HG02973 (cell line): ENCODE measurements around the gene CBX4.

ENCODE experiments used
- ATAC-seq: cut with Tn5 transposase; IDR thresholded peaks from one replicate; pipeline ENCODE4 v1.9.1; 2021; ENCODE audit warnings: moderate library complexity; ENCODE audit not compliant: unreplicated experiment

Gene CBX4

DNA sequence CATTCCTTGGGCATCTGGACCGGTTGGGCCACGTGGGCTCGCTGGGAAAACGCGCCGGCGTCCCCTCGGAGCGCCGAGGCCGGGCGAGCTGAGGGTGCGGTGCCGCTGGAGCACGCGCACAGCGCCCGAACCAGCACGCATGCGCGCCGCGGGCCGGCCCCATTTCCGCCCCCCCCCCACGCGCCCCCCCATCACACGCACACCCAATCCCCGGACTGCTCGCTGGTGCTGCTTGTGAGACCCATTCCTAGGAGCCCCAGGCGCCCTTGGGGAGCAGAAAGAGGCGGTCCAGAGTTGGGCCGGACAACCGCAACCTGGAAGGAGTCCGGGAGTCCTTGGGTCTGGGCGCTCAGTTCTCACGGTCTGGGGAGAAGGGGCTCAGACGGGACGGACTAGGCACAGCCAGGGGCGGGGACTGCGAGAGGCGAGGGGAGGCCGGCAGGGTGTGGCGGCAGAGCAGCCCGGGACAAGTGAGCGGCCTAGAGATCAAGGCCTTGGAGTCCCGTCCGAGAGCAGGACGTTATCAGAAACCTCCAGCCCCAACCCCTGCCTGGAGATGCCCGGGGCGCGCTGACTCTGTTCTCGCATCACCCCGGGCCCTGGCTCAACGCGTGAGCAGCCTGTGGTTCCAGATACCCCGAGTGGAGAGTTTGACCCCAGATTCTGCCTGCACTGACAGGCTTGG is 36.4 kb downstream of the CBX4 start:
- ATAC-seq = no peak

DNA sequence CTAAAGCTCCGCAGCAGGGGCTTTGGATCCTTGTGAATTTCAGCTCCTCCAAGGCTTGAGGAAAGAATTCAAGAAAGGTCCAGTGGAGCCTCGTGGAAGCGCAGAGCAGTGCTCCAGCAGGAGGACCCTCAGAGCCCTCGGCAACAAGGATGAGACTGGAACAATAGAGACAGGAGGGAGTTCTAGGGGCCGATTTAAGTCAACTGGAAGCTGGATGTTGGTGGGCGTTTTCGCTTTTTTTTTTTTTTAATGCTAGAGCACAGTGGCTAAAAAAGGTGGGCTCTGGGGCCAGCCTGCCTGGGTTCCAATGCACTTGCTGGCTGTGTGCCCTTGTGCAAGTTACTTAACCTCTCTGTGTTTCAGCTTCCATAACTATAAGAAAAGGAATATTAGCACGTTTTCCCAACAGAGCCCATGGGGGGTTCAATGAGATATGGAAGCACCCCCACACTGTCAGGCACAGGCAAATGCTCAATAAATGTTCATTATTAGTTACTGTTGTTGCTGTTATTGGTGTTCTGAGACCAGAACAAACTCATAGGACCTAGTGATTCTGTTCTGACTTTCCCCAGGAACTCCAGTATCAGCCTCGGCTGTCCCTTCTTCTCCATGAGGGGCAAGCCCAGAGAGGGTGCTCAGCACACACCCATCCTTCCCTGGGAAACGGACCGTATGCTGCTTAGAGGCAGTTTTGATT is 37.1 kb downstream of the CBX4 start:
- no peak for ATAC-seq

DNA sequence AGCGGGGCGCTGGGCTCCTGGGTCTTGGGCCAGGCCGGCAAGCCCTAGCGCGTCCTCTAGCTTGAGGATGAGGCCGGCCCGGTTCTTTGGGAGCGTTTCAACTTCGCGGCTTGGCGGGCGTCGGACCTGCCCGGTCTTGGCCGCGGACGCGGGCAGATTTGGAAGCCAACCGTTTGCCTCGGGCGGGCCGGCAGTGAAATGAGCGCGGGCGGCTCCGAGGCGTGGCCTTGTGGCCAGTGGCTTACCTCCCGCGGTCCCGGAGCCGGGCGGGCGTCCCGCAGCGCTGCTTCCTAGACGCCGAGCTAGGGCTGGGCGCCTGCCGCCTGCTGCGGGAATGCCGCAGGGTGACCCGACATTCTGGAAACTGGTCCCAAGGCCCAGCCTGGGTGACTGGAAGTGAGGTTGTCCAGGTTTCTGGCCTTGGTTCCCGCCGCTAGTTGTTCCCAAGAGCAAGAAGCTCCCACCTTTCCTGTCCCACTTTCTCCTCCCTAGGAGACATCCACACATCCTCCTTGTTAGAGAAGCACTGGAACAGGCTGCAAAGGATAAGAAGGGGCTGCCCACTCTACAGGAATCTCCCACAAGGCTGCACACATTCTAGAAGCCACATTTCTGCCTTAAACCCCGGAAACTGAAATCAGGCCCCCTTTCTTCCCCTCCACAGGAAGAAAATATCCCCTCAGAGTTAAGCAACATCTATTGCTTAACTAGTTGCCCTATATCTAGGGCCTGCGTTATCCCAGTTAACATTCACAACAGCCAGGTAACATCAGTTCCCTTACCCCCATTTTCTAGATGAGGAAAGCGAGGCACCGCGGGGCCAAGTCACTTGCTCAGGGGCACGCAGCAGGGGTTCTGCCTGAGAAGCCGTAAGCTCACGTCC is 37.8 kb downstream of the CBX4 start:
- no peak for ATAC-seq

DNA sequence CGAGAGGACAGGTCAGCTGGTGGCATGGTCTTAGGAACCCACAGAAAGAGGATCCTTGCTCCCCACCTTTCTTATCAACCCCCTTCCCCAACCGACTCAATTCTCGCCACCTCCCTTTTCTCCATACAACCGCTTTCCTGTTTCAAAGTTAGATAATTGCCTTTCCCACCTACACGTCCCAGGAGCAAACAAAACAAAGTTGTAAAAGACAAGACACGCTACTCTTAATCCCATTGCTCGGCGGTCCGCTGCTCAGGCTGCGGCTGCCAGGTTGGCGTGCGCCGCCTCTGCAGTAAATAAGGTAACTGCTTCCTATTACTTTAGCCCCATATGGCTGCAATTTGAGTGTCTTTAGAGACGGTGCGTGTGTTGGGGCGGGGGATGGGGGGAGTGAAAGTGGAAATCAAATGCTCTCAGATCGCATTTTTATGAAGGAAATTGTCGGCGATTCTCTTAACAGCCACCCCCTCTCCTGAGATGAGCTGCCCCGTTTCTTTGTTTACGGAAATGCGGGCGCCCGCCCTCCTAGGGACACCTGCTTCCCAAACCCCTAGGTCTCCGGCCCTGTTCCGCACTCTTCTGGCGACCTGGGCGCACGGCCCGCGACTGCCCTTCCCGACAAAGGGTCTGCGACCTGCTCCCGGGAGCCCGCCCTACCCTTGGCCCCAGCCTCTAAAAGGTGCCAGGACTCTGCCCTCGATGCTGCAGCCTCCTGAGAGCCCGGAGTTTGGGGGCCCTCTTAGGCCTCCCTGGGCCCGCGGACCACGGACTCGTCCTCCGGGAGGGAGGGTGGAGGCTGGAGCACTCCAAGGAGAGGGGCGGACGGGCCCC is 38.7 kb downstream of the CBX4 start:
- no peak for ATAC-seq

DNA sequence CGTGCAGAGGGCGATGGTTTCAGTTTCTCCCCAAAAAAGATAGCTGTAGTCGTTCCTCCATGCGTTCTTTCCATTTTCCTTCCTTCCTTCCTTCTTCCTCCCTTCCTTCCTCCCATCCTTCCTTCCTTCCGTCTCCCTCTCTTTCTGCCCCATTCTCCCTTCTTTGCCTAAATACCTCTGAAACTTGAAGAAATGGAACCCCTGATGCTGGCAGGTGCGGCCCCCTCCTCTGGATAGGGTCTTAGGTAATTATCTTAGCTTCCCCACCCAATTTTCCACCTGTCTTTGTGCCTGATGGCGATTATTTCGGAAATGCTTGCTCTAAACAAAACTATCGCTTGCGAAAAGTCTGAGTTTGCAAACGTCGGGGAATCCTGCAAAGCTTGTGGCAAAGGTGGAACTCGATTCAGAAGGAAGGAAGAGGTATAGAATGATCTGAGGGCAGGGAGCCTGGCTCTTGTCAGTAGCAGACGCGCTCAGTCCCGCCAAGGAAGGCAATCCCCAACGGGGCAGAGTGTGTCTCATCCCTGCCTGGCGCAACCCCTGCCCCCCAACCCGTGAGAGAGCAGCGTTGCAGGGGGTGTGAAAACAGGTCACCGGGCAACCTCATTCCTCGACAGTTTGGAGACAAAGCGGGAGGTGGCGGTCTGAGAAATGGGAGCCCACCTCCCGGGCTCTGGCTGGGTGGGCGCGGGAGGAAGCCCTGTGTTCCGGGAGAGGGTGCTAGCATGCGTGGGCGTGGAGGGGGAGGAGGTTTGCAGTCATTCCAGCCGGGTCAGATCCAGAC is 39.5 kb downstream of the CBX4 start:
- no peak for ATAC-seq

DNA sequence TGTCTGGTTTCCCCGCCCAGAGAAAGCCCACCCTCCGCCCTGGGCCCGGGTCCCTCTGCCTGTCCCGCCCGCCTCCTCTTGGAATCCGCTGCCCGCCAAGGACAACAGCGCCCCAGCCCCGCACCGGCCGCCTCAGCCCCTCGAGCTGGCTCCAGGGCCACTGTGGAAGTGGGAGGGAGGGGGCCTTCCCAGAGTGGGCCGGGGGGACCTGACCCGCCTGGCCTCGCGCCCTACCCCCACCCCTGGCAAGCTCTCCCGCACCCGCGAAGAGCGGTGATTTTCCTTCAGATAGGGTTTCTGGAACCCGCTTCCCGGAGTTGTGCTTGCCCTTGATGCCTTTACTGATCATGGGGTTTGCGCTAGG is 40.1 kb downstream of the CBX4 start:
- ATAC-seq = no peak

DNA sequence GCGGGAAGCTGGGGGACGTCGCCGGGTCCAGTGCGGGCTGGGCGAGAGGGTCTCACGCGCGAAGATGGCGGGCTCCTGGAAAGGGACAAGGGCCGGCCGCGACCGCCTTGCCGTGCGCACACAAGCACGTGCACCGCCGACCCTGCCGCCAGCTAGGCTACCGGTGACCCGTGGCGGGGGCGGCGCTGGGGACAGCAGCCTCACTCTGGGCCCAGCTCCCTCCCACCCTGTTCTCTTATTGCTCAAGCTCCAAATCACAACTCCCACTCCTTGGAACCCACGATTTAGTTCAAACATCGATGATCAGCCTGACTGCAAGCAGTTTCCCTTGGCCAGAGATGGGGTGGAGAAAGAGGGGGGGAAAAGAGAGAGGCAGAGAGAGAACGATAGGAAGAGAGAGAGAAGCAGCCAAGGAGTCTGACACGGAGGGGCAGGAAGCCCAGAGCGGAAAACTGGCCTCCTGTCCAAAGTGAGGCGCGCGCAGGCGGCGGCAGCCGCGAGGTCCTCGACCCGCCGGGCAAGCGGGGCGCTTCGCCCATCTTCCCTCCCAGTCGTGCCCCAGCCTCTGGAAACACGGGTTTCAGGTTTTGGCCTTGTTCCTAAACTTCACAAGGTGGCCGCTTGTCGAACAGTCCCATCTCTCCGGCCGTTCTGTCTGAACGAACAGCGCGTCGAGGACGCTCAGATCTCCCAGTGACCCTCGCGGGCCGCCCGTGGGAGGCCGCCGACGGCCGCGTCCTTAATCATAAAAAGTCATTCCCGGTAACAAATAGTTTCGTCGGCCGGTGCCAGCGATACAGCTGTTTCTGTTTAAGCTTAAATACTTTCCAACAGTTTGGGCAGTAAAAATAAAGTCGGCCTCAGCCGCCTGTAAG is 40.7 kb downstream of the CBX4 start:
- ATAC-seq = no peak

DNA sequence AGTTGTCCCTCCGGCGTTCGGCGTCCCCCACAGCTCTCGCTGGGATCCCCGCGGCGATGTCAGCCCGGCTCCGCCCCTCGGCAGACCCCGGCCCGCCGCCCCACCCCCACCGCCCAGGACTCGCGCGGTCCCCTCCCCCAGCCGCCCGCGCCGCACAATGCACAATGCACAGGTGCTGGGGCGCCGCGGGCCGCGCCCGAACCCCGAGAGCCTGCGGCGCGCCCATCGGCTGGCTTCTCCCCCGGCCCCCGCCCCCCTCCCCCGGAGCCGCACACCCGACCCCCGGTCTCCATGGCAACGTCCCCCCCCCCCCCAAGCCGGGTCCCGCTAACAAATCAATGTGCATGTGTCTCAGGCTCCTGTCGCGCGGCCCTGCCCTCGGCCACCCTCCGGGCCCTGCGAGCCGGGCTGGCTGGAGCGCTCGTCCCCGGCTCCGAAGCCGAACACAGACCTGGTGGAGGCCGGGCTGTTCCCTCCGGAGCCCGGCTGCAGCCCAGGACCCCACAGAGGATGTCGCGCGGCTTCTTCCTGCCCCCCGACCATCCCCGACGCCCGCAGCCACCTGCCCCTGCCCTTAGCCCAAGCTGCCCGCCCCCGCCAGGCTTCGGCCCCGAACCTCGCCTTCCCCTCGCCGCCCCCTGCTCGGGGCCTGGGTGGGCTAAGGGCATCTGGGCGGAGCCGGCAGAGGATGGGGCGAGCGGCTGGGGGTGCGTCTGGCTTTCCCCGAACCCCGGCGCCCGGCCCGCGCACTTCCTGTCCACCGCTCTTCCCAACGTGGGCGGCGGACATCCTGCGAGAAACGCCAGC is 41.5 kb downstream of the CBX4 start:
- ATAC-seq = peak; percentile 7

DNA sequence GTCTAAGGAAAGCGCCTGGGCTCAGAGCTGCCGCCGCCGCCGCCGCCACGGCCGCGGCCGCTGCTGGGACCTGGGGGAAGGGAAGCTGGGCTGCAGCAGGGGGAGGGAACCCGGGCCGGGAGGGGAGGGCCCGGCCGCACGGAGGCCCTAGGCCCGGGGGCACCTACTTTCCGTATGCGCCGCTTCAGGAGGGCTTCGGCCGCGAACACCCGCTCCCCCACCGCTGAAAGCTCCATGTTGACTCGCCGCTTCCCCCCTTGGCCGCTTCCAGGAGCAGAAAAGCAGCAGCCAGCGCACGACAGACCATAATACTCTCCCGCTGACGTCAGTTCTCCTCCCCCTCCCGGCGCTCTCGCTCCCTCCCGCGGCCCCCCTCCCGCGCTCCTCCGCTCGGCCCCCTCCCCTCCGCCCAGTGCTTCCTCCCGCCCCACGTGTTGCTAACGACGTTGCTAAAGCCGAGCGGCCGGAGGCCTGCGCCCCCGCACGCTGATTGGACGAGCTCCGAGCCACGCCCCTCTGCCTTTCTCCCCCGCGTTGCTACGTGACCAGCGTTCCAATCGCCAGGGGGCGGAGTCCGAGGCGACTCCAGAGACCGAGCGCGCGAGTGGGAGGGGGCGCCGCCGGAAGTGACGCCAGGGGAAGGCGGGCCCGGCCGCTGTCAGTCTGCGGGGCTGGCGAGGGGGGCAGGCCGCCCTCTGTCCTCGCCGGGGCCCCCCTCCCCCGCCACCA is 42.3 kb downstream of the CBX4 start, which contains the start of gene CBX8:
CBX8 (minus strand) TSS at position 315 of the 729 bp plus-strand sequence; CDS start at position 236, 79 bp downstream.
- peak; percentile 87 for ATAC-seq

DNA sequence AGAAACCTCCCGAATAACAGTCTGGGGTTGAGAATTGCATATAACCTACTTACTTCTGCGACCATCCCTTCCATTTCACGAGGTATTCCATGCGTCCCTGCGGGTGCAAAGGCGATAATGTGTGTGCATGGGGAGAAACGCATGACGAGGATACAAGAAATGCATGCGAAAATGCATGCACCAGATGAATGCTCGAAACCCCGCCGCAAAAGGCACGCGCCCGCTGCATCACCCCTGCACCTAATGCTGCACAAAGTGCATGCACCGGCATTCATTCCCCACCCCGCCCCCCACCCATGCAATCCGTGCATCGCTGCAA is 42.8 kb downstream of the CBX4 start:
- no peak for ATAC-seq

DNA sequence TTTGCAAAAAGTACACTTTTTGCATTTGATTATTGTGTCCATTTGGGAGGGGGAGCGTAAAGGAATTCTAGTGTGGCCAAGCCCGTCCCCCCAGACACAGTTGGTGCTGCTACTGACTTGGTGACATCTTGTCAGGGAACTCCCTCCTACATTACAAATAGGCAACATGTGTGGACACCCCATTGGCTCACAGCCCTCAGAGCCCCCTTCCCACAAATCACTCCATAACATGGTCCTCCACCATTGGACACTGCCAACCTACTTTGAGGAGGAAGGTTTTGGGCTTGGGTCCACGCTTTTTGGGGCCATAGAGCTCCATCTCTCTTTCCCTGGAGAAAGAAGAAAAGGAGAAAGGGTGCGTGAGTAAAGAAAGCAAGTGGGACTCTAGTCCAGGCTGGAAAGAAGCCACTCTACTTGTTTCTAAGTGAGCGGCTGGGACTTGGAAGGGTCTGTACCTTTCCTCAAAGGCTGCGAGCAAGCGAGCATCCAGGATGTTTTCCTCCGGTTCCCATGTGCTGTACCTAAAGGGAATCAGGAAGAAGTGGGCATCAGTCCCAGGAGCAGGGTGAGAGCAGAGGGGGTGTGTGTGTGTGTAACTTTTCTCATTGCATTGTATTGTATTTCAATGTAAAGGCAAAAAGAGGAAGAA is 43.3 kb downstream of the CBX4 start:
- ATAC-seq = no peak

DNA sequence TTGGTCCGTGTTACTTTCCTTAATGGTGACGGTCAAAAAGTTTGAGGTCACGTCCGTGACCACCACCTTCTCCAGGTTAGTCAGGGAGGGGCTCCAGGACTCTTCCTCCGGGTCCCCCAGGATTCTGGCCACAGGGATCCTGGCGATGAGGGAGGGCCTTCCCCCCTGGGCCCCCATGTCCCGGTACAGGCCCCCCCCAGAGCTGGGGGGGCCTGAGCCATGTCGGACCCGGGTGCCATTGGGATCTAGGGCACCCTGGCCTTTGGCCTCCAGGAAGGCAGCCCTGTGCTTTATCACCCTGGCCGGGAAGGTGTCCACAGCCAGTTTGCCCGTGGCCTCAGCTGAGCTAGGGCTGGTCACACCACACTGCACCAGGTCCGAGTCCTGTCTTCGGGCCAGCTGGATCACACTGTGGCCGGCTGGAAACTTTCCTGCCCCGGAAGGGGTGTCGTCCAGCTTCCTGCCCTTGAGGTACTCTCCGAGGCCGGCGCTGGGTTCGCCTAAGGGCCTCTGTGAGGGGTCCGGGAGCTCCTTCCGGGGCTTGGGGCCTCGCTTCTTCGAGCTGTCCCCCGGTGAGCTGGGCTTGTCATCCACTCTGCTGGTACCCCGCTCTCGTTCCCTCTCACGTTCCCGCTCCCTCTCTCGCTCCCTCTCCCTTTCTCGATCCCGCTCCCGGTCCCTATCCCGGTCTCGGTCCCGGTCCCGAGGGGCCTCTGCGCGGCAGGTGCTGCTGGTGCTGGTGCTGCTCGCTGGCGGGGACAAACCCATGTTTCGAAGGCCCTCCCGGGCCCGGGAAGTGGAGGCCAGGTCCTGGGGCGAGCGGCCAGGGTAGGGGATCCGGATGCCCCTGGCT is 44.4 kb downstream of the CBX4 start:
- no peak for ATAC-seq

DNA sequence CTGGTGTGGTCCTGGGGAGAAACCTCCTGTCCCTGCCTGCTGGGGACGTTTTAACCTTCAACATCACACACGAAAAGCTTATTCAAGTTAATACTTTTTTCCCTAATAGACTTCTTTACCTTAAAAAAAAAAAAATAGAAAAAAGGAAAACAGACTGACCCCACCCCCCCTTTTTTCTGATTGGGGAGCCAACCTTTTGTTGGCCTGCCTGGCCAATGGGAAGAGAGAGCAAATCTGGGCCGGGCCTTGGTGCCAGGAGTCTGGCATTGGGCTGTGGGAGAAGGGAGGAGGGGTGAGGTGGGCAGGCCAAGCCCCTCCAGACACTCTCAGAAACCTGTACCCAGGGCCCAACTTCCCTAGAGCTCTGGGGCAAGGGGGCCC is 45.3 kb downstream of the CBX4 start:
- ATAC-seq = no peak

DNA sequence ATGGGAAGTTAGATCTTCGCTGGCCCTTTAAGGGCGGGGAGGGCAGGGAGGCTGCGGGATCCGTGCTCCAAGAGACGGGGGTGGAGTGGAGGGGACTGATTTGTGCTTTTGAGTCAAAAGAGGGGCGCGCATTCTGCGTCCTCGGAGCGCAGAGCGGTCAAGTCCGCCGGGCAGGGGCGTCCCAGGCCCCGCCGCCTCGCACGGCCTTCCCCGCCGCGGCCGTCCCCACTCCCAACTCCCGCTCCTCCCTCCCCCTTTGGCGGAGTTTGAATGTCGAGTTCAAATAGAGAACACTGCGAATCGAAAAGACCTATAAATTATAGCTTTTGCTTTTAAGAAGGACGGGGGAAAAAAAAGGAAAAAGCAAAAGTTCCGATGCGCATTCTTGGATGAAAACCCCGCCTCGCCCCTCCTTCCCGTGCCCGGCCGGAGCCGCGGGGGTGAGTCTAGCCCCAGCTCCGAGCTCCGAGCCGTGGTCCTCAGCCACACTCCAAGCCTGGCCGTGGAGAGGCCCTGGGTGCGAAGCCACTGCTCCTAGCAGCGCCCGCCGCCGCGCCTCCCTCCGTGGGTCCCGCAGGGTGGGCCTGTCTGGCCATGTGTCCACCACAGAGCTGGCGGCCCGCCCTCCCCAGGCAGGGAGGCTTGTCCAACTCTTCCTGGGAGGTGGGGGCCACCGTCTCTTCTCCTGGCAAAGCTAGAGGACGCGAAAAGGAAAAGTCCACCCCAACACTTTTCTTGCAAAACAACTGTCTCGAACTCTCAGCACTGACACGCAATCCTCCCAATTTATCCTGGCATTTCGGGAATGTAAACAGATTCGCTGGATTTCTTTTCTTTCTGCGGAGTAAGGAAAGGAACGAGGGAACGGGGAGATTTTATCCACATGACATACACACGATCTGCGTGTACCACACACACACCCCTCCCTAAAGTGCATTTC is 46.0 kb downstream of the CBX4 start:
- no peak for ATAC-seq

DNA sequence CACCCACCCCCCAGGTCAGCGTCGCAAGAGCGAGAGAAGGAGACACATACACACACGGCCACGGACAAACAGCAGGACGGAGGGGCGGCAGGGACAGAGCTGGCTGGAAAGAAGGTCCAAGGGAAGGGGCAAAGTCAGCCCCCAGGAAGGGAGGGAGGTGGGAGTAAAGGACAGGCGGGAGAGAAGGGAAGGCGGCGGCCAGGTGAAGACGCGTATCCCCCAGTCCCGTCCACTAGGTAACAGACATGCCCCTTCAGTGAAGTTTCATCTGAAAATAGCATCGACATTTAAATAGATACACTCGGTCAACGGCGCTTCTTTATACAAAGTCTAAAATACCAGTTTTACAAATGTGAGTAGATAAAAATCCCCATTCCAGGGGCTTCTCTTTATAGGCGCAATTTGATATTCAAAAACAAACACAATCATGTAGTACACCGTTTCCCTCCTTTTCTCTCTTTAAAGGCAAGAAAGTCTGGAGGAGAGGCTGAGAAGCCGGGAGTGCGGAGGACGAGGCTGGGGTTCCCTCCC is 46.8 kb downstream of the CBX4 start:
- ATAC-seq = no peak
